Measurements from ENCODE around the gene PEX14. TPM values are rescaled to one million over a fixed set of nuclear protein-coding genes. Genes with fewer than 3 reads are reported as not detected.

The PEX14 gene
- total RNA-seq, 4 donors from 2014 or later = 14.6 to 19.0 (median 17.6) TPM

GRCh38 chr1:10578070-10578469 is 103.3 kb downstream of the PEX14 start:
- H3K27ac ChIP-seq = no peak overlapping the region
- no peaks in the 10 kb centered on the region for H3K27me3 ChIP-seq
- H3K4me1 ChIP-seq = no peaks in the 10 kb centered on the region
- no peak overlapping the region for H3K4me3 ChIP-seq
- WGBS = 95% methylated on average over 4 of the region's 4 CpGs
- no peak for DNase-seq (ENCODE audit: low spot score in 2 of 2)
- no peak for TF ChIP-seq EP300 (IDR thresholded peaks at IDR 0.05)
- no peak for TF ChIP-seq POLR2AphosphoS5 (IDR thresholded peaks at IDR 0.05)
- no peak for TF ChIP-seq CTCF (IDR thresholded peaks at IDR 0.05)
- TF ChIP-seq POLR2A (IDR thresholded peaks at IDR 0.05) = no peak
- H3K9me3 ChIP-seq = no peaks in the 10 kb centered on the region
- no peaks in the 10 kb centered on the region for H3K36me3 ChIP-seq

- H3K36me3 ChIP-seq = no peaks in the 10 kb centered on the region
- TF ChIP-seq CTCF (IDR thresholded peaks at IDR 0.05) (no peak), EP300 (IDR thresholded peaks at IDR 0.05) (no peak), POLR2AphosphoS5 (IDR thresholded peaks at IDR 0.05) (no peak), POLR2A (IDR thresholded peaks at IDR 0.05) (no peak)
- H3K27ac ChIP-seq = no peak overlapping the region
- H3K9me3 ChIP-seq = no peaks in the 10 kb centered on the region
- no peaks in the 10 kb centered on the region for H3K27me3 ChIP-seq
- no peak overlapping the region for H3K4me3 ChIP-seq
- 69% methylated on average over 3 of the region's 3 CpGs for WGBS
- H3K4me1 ChIP-seq = no peaks in the 10 kb centered on the region
- no peak for DNase-seq (ENCODE audit: low spot score in 2 of 2)
Observed at GRCh38 chr1:10583641-10584040, 108.9 kb downstream of the PEX14 start.

- 100% methylated on average over 1 of the region's 1 CpG for WGBS
- H3K27ac ChIP-seq = no peak overlapping the region
- no peak for TF ChIP-seq POLR2AphosphoS5 (IDR thresholded peaks at IDR 0.05)
- no peak for TF ChIP-seq EP300 (IDR thresholded peaks at IDR 0.05)
- TF ChIP-seq CTCF (IDR thresholded peaks at IDR 0.05) = no peak
- TF ChIP-seq POLR2A (IDR thresholded peaks at IDR 0.05) = no peak
- H3K4me3 ChIP-seq = no peak overlapping the region
- H3K4me1 ChIP-seq = no peaks in the 10 kb centered on the region
- no peak for DNase-seq (ENCODE audit: low spot score in 2 of 2)
- no peaks in the 10 kb centered on the region for H3K36me3 ChIP-seq
- H3K27me3 ChIP-seq = no peaks in the 10 kb centered on the region
- no peaks in the 10 kb centered on the region for H3K9me3 ChIP-seq
Observed at GRCh38 chr1:10585242-10585641, 110.5 kb downstream of the PEX14 start.

- DNase-seq (ENCODE audit: low spot score in 2 of 2) = no peak
- no peak overlapping the region for H3K27ac ChIP-seq
- no peak for TF ChIP-seq POLR2A (IDR thresholded peaks at IDR 0.05)
- TF ChIP-seq CTCF (IDR thresholded peaks at IDR 0.05) = no peak
- TF ChIP-seq POLR2AphosphoS5 (IDR thresholded peaks at IDR 0.05) = no peak
- TF ChIP-seq EP300 (IDR thresholded peaks at IDR 0.05) = no peak
Observed at GRCh38 chr1:10586125-10586524, 111.4 kb downstream of the PEX14 start.

GRCh38 chr1:10588640-10589039 is 113.9 kb downstream of the PEX14 start:
- Histone ChIP-seq H3K4me3 (no peak overlapping the region), H3K27ac (no peak overlapping the region), H3K9me3 (no peaks in the 10 kb centered on the region), H3K4me1 (no peaks in the 10 kb centered on the region), H3K36me3 (no peaks in the 10 kb centered on the region), H3K27me3 (no peaks in the 10 kb centered on the region)
- no peak for DNase-seq (ENCODE audit: low spot score in 2 of 2)
- 83% methylated on average over 5 of the region's 5 CpGs for WGBS
- TF ChIP-seq POLR2A (IDR thresholded peaks at IDR 0.05) = no peak
- TF ChIP-seq EP300 (IDR thresholded peaks at IDR 0.05) = no peak
- TF ChIP-seq CTCF (IDR thresholded peaks at IDR 0.05) = no peak

More at GRCh38 chr1:10586125-10586524, 111.4 kb downstream of the PEX14 start:
- WGBS = 92% methylated on average over 5 of the region's 5 CpGs
- Histone ChIP-seq H3K9me3 (no peaks in the 10 kb centered on the region), H3K36me3 (no peaks in the 10 kb centered on the region), H3K27me3 (no peaks in the 10 kb centered on the region), H3K4me3 (no peak overlapping the region), H3K4me1 (no peaks in the 10 kb centered on the region)
